HG03575 (cell line): ENCODE data around the gene STPG1.
"Not testable (repeated sequence)": the region's sequence is repeated elsewhere in the genome, so short reads cannot be mapped to it uniquely, and the experiment has no call there.

Experiments used
- ATAC-seq: cut with Tn5 transposase; IDR thresholded peaks from one replicate; pipeline ENCODE4 v1.9.1; 2021; ENCODE audit not compliant: unreplicated experiment, insufficient number of reproducible peaks, low FRiP score; ENCODE audit errors: extremely low read depth

The STPG1 gene

GRCh38 chr1:24413350-24414163, at the start of gene STPG1:
STPG1 (minus strand) TSS chr1:24413782; CDS start chr1:24401388, 12,394 bp downstream.
- no peak for ATAC-seq

GRCh38 chr1:24462128-24462527, 48.5 kb upstream of the STPG1 start:
- ATAC-seq = not testable (repeated sequence)

GRCh38 chr1:24459551-24460266, 46.1 kb upstream of the STPG1 start:
- no peak for ATAC-seq

- no peak for ATAC-seq
These were observed 44.3 kb upstream of the STPG1 start for GRCh38 chr1:24457866-24458265.

- ATAC-seq = no peak
These were observed 41.7 kb upstream of the STPG1 start for GRCh38 chr1:24455272-24455671.

- ATAC-seq = no peak
These were observed 41.1 kb upstream of the STPG1 start for GRCh38 chr1:24454673-24455072.

GRCh38 chr1:24452922-24453485, 39.4 kb upstream of the STPG1 start:
- ATAC-seq = no peak

- no peak for ATAC-seq
These were observed 38.2 kb upstream of the STPG1 start for GRCh38 chr1:24451746-24452145.

GRCh38 chr1:24450857-24451397, 37.3 kb upstream of the STPG1 start:
- ATAC-seq = no peak

- ATAC-seq = no peak
These were observed 36.7 kb upstream of the STPG1 start for GRCh38 chr1:24450316-24450715.

GRCh38 chr1:24446446-24446845, 32.9 kb upstream of the STPG1 start:
- ATAC-seq = not testable (repeated sequence)

GRCh38 chr1:24443241-24443656, 29.7 kb upstream of the STPG1 start:
- no peak for ATAC-seq

GRCh38 chr1:24442764-24443163, 29.2 kb upstream of the STPG1 start:
- ATAC-seq = no peak

- ATAC-seq = no peak
These were observed 28.6 kb upstream of the STPG1 start for GRCh38 chr1:24441996-24442668.

- ATAC-seq = no peak
These were observed 27.9 kb upstream of the STPG1 start for GRCh38 chr1:24441480-24441879.

- no peak for ATAC-seq
These were observed 26.9 kb upstream of the STPG1 start for GRCh38 chr1:24440436-24440835.

- ATAC-seq = no peak
These were observed 24.9 kb upstream of the STPG1 start for GRCh38 chr1:24438423-24438901.

- no peak for ATAC-seq
These were observed 24.2 kb upstream of the STPG1 start for GRCh38 chr1:24437631-24438396.
